HG03196 (cell line): ENCODE data around the gene GRM7.

Source experiments
- ATAC-seq: cut with Tn5 transposase; IDR thresholded peaks from one replicate; pipeline ENCODE4 v1.9.1; 2021; ENCODE audit not compliant: unreplicated experiment

Gene GRM7

DNA sequence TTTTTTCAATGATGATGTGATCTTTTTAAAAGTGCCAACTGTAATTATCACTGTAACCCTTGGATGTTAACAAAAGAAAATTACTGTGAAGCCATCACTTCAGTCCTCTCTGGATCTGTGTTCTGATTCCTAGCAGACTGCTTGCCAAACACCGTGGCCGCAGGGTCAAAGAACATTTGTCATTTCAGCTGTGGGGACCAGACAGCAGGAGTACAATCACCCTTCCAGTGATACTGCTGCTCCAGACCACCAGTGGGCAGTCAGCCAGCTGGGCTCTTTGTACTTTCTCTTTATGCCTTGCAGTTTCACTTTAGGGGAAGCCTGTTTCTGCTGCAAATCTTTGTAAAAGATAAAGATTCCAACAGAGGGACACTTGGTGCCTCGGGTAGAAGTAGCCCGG, 770.0 kb downstream of the GRM7 start:
- ATAC-seq: no peak

DNA sequence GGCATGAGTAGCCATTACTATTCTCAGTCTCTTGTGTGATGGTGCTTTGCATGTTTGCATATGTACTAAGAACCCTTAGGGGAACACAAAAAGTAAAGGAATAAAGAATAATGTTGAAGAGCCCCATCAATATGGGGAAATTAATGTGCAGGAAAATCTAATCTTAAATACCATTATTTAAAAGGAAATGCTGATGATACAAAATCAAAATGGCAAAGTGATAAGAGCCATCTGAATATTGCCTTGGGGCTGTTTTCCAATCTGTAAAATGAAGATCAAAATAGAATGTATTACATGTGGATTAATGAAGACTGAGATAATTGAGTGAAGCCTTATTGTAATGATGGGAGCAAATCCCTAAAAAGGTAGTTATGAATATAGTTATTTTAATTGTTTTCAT, 771.4 kb downstream of the GRM7 start:
- no peak for ATAC-seq

DNA sequence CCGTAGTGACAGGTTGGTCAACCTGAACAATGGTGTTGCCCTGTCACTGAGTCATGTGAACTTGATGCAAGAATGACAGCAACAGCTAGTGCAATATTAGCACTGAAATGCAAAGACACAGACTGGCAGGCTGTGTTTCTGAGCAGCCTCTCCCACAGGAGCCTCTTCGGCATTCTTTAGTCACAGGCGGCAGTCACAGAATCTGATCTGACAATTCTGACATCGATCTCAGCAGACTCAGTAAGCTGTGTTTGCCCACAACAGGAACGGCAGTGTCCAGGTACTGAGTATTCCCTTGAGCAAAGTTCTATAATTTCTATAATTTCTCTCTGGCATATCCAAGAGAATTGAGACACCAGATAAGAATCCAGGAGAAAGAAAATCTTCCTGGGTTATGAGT, 776.8 kb downstream of the GRM7 start:
- no peak for ATAC-seq

DNA sequence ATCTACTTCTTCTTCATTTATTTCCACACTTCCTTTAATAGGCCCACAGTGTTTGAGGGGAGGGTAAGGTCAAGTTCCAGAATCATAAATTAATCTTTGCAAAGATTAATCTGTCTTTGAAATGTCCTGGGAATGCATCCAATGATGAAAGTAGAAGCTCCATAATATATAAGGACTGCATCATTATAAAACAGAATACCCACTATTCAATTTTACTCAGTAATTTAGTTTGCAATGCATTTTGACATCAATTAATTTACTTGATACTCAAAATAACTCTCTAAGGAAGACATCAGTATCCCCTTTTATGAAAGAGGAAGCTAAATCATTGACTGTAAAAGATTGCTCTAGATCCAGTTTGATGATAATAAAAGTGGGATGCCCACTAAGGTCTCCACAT, 777.2 kb downstream of the GRM7 start:
- no peak for ATAC-seq

DNA sequence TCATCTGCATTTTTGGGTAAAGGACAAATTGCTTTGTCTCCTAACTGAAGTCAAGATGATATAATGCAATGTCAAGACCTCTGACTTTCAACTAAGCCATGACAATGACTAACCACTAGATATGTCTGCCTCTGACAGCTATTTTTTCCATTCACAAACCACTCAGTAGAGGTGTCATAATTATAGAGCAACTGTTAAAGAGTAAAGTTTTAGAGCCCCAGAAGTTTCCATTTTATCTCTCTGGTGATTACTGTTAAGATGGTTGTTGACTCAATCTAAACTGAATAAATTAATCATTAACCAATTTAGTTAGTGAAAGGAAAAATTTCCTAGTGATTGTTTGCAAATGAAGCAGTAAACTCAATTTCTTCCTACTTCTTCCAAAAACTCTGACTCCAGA, 779.9 kb downstream of the GRM7 start:
- ATAC-seq: no peak

DNA sequence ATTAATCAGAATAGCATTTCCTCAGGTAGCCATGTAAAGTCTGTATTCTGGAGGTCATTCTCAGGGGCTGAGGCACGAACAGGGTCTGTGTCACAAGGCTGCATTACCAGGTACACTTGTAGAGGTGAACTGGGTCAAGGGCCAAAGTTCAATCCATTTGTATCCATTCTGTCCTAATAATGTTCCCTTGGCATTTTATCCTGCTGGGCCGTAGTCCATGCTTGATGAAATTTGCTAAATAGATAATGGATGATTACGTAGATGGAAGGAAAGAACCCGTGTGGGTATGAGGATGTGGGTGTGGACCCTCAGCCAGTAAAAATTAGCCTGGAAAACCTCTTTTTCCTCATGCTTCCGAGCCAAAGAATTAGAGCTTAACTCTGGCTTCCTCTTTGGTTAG, 785.9 kb downstream of the GRM7 start:
- no peak for ATAC-seq

DNA sequence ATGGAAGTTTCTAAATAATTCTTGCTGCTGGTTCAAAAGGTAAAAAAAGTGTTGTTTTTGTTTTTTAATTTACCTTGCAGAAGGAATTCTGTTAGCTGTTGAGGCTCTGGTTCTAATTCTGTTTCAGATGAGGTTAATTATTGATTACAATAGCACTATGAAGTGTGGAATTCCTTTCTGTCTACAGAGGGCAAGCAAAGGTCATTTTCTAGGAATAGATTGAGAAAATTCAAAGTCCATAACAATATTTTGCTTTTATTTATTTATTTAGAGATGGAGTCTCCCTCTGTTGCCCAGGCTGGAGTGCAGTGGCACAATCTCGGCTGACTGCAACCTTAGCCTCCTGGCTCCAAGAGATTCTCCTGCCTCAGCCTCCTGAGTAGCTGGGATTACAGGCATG, 789.6 kb downstream of the GRM7 start:
- no peak for ATAC-seq

DNA sequence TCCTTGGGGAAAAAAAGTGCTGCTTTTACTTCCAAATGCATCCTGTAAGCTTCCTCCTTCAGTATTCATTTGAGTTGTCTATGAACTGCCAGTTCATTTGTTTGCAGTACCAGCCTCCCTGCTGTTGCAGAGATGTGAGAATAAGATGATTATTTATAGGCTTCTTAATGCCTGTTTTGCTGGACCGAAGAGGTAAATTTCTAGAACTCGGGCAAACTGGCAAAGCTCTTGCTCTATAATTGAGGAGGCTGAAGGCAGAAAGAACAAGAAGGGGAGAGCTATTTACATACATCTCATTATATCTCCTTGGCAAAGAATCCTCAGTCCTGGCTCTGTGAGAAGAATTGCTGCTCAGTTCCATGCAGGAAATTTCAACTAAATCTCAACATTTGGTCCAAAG, 790.4 kb downstream of the GRM7 start:
- ATAC-seq: no peak

DNA sequence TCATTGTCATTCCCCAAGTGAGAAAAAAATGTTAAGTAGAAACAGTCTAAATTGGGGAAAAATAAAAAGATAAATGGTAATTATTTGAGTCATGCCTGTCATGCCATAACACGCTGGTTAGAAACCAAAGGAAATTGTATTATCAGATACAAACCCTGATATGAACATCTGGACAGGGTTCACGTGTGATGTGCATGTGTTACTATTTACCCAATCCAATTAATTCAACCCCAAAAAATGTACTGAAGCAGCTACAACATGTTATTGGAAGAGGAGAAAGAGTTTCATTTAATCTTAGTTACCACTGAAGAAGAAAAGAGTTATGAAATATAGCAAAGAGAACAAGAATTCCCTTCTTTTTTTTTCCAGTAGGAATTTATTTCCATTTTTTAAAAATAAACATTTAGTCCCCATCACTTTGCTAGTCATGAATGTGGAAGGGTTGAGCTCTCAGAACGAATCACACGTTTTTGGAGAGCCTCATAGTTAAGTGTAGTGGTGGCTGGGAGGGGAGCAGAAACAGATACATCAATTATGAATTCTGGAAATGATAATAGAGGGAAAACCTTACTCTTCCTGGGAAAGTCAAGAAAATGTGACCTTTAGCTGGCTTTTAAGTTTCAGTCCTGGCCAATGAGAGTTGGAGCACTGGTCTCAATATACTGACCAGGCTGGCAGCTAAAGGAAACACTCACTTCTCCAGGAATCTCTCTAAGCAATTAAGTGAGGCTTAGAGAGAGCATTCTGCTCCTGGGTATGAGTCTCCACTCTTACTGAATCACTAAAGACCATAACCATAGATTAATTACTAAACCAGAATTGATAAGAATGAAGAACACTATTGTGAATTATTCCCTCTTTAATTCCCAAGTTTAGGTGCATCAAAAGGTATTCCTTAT, 796.5 kb downstream of the GRM7 start:
- ATAC-seq: no peak

DNA sequence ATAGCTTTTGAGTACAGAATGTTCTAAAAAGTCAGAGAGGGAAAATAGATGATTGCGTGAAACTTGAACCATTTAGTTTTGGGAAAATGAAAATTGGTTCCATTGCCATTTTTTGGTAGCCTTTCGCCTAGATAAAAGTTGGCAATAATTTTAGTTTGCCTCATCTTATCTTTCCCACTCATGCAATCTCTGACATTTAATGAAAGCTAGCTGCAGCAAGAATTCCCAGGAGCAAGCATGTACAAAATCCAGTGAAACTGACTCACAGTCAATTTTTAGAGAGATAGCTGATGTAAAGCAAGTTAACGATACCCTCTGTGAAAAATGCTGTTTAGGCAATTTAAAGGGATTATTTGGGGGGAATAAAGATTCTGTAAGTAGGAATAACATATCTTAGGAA, 797.4 kb downstream of the GRM7 start:
- ATAC-seq: no peak

DNA sequence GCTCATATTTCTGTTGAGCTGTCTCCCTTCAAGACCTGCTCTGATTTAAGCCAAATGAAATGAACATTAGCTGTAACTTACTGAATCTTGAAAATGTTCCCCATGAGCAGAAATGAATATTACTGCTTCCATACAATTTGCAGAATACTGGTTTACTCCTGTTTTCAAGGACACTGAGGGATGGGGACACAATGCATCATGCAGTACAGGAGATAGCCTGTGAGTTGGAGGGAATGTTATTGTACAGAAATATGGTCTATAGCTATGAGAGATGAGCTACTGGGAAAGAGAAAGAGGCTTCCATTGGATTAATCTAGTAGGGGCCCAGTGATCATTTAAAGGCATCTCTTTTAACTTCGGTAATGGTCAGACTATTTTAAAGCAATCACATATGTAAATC, 798.2 kb downstream of the GRM7 start:
- no peak for ATAC-seq

DNA sequence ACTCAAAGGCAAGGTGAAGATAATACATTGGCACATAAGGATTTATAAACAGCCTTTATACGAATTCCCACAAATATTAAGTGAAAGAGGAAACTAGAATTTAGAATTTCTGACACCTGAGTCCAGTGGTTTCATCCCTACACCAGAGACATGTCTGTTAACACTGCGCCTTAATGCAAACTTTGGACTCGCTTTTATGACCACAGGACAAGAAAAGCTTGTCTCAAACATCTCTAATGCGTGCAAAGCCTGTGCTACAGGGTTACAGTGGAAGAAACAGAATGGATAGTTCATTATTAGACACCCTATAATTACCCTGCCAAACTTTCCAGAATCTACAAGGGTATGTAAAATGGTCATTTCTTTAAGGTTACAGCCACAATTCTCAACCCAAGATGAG, 802.9 kb downstream of the GRM7 start:
- ATAC-seq: no peak

DNA sequence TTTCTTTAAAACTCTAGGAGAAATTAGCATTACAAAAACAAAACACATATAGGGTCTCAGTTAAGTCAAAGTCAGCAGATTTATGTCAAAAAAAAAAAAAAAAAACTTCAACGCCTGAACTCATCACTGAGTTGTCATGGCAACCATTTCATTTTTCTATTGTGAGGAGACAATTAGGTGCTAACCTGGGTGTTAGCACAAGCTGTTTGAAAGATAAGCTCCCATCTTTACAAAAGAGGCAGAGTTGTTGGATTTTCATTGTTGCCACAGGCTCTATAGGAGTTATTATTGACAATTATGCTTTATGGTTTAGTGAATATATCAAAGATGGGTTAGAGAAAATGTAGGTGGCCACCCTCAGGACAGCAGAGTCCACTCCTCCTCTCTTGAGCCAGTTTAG, 806.9 kb downstream of the GRM7 start:
- no peak for ATAC-seq

DNA sequence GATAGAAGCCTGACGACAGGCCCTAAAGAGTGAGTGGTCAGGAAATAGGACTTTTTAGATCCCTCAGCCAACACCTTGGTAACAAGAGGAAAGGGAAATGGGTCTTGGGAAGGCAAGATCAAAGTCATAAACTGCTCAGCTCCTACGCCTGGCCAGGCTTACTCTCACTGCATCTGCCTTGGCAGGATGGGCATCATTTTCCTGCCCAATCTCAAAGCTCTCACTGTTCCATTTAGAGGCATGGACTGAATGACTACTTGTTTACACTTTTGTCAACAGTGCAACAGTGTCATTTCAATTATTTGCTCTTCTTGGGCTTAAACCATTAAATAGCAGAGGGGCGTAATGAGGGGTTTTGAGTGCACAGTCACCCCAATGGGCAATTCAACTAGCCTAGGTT, 808.7 kb downstream of the GRM7 start:
- ATAC-seq: no peak

DNA sequence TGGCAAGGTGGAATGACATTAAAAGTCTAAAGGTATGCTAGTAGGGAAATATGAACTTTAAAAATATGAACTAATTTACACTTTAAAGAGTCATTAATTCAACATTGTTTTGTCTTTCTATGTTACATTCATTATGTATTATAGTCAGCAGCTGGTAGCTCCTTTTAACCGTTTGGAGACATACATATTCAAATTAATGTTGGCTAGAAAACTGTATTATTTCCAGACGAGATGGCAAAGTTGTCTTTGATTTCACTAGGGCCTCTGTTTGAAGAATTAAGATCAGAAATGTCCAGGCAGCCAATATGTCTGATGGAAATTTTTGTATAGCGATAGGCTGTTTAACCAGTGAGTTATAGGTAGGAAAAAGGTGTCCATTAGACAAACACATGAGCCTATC, 817.6 kb downstream of the GRM7 start:
- ATAC-seq: no peak

DNA sequence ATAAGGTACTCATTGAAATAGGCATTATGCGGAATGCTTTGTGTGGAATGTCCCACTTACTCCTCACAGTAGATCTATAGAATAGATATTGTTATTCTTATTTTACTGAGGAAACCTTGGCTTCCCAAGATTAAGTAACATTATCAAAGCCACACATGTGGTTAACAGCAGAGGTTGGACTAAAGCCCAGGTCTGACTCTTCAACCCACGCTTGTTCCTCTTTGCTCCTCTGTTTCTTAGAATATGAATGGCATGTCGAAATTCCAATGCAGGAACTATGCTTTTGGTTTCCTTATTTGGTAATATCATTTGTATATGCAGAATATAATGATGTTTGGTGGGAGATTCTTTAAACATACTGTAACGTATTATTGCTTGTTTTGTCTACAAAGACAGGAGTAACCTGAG, 821.9 kb downstream of the GRM7 start:
- no peak for ATAC-seq

DNA sequence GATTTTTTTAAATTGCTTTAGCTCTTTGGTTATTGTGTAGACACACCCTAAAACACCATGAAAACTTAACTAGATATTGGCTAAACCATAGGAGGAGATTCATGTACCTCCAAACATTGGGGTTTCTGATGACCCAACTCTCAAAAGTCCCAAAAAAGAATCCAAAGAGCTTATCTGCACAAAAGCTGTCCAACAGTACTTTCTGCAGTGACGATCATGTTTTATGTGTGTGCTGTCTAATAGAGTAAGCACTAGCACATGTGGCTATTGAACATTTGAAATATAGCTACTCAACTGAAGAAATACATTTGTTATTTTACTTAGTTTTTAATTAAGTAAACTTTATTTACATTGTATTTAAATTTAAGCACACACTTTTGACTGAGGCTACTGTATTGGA, 822.5 kb downstream of the GRM7 start:
- no peak for ATAC-seq

DNA sequence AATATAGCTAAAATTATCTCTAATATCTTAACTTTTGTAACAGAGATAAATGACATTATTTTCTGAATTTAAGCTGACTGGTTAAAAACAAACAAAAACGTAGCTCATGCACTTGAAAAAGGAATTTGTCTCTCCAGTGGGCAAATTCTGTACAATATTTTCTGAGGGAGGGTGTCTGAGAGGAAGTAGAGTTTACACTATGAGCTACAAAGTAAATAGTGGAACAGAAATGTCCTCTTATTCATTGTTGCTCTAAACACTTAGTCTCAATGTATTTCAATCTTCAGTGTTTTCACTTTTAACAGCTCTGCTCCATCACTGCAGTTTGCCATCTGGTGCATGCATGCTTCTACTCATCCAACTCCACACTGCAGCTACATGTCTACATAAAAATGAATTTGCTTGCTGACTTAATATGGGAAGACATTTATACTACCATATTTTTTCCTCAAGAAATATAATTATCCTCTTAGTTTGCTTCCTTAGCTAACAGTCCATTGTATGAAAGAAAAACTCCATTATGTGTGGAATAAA, 823.3 kb downstream of the GRM7 start:
- ATAC-seq: no peak

DNA sequence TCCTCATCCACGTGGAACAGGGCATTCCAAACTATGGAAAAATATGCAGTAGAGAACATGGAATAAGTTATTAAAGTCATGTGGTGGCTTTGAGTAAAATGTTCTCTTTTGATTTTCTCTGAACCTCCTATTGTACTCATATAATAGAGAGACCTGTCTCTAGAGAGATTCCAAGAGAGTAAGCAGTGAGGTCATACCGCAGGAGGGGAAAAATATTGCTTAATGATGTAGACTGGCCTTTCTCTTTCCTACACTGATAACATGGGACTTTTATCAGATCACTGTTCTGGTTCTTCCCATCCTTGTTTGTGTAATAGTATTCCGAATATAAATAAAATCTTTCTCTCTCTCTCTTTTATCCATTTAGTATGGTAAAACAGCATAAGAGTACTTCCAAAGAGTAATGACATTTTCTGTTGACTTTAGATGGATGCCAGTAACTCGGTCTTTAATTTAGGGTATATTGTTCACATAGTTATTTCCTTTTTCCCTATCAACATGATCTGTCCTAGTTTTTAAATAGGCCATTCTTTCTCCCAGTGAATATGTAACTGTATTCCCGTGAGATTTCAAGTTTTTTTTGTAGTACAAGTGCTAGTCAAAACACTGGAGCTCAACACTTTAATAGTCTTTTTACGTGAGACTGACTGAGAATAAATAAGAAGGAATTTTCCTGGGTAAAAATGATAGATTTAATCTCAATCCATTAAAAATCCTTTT, 826.7 kb downstream of the GRM7 start:
- no peak for ATAC-seq

DNA sequence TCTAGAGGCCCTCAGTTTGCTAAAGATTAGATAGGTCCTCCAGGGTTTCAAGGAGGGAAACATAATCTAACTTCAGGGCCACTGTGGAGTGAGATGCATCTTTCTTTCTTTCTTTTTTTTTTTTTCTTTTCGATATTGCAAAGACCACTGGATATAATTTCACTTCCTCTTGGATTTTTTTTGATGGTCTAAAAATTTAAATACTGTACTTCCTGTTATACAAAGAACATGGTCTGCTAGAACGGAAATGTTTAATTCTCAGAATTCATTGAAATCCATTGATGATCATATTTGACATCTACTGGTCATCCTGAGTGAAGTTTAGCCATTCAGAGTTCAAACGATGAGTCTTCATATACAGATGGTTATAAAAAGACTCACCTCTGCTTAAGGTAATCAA, 832.0 kb downstream of the GRM7 start:
- no peak for ATAC-seq

DNA sequence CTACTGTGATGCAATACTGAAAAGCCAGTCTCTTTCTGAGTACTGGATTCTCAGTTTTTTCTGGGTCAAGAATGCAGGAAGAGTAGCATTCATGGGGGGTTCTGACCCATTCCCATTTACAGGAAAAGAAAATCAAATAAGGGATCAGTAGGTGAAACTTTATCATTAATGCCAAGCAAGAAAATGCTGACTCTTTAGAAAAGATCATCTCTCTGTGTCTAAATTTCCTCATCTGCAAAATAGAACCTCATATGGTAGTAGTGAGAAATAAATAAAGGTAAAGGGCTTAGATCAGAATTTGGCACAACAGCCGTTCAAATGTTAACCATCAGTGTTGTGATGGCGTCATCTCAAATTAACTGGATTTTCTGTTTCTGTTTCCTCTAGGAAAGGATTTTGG, 833.1 kb downstream of the GRM7 start:
- no peak for ATAC-seq

DNA sequence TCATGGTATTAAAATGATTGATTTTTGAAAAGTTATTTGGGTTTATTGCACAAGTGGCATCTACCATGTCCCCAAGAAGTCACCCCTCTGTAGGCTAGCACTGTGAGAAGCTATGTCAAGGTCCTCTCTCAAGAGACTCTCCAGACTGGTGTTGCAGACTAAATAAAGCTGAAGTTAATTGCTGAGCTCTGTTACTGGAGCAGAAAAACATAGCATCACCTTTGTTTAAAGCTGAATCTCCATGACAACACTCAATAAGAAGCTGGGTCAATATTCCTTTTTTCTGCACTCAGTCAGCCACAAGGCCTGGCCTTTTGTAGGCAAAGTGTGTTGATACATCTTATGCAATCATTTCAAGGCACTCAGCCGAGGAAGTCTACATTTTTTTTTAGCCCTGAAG, 834.1 kb downstream of the GRM7 start:
- no peak for ATAC-seq
